GM19193 (cell line): ENCODE data around the gene MUSTN1.

Source experiments
- POLR2A ChIP-seq: IDR thresholded peaks from 4 replicates; pipeline ENCODE4 v1.6.1; 2011; ENCODE audit not compliant: insufficient read depth, insufficient read length; ENCODE audit errors: extremely low read depth

Gene MUSTN1

DNA sequence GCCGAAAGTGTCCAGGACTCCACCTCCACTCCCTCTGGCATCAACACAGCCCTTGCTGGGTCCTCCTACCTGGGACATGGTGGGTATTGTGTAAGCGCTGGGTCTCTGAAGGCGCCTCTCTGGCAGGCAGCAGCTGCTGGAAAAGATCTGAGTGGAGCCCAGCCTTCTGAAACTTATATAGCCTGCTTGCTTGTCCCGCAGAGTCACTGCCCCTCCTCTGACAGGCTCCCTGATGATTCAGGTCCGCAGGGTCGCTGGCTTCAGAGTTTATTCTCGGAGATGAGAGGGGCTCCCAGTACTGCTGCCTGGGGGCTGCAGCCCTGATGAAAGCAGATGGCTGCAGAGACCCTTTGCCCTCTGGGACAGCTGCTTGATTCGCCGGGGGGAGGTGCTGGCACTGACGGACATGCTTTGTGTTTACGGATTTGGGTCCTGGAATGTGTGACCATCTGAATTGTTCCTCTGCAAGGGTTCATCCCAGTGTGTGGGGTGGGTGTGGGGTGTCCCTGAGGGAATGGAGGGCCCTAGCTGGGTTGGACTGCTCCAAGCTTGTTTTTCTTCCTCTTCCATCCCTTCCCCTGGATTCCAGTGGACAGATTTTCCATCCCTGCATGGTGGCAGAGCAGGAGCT is at the start of gene MUSTN1:
TSS of gene MUSTN1 (minus strand) at position 149 of the 631 bp plus-strand sequence. CDS start at position 78, 71 bp downstream.
- no peak for TF ChIP-seq POLR2A

- no peak for TF ChIP-seq POLR2A
Observed at GRCh38 chr3:52882377-52882776, 47.6 kb upstream of the MUSTN1 start.

DNA sequence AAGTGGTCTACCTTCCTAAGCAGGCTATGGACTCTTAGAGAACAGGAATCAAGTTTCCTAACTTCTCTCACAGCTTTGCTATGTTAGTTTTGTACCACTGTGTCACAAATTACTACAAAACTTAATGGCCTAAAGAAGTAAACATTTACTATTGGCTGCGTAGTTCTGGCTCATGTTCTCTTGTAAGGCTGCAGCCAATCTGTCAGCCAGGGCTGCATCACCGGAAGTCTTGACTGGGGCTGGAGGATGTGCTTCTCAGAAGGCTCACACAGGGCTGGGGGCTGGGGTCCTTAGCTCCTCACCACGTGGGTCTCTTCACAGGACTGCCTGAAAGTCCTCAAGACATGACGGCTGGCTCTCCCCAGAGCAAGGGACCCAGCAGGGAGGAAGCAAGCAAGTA is 47.1 kb upstream of the MUSTN1 start:
- no peak for TF ChIP-seq POLR2A

DNA sequence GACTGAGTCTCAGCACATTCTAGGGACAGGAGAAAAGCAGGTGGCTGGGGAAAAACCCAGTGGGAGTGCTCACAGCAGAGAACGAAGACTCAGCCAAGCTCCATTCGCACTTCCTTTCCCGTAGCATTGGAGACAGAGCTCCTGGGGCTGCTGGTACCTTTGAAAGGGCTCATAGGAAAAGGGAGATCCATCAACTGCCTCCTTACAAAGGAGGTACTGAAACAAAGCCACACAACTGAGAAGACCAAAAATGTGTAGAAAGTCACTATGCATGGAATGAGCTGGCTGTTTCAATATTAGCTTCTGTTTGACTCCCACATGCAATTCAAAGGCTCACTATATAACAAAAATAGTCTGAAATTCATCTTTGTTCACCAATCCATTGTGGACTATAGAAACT is 45.7 kb upstream of the MUSTN1 start:
- TF ChIP-seq POLR2A: no peak

DNA sequence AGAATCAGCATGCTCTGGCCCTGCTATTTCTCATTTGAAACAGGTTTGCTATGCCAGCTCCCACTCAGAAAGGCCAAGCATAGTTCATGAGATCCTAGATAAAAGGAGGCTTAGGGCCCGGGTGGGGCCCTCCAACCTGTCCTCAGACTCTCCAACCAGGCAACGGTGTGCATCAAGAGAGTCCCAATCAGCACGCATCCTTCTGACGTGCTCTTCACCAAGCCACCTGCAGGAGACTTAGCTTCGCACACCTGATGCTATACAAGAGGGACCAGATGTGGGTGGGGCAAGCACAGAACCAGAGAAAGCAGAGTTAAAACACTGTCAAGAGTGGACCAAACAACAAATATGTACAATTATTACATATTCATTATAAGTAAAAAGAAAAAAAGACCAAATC is 45.2 kb upstream of the MUSTN1 start:
- TF ChIP-seq POLR2A: no peak

- TF ChIP-seq POLR2A: no peak
Observed at GRCh38 chr3:52879581-52879980, 44.8 kb upstream of the MUSTN1 start.

GRCh38 chr3:52879090-52879489 is 44.3 kb upstream of the MUSTN1 start:
- no peak for TF ChIP-seq POLR2A

- no peak for TF ChIP-seq POLR2A
Observed at GRCh38 chr3:52877085-52877484, 42.3 kb upstream of the MUSTN1 start.

- TF ChIP-seq POLR2A: no peak
Observed at GRCh38 chr3:52874864-52875587, 40.2 kb upstream of the MUSTN1 start.

- no peak for TF ChIP-seq POLR2A
Observed at GRCh38 chr3:52874160-52874701, 39.4 kb upstream of the MUSTN1 start.

GRCh38 chr3:52873433-52874159 is 38.8 kb upstream of the MUSTN1 start:
- no peak for TF ChIP-seq POLR2A

DNA sequence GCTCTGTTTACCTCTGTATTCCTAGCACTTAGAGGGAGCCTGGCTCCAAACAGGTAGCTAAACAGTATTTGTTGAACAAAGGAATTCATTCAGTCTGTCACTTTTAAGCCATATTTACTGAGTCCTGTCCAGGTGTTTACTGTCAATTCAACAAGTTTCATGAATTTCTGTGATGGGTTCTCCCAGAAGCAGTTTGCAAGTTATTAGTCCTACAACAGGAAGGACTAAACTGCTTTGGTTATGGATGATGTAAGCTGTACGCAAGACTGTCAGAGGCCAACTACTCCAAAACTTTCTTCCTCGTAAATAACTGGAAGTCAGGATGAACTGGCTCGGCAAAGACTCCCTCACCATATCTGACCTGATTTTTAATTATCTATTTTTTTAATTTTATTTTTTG is 37.4 kb upstream of the MUSTN1 start:
- TF ChIP-seq POLR2A: no peak

DNA sequence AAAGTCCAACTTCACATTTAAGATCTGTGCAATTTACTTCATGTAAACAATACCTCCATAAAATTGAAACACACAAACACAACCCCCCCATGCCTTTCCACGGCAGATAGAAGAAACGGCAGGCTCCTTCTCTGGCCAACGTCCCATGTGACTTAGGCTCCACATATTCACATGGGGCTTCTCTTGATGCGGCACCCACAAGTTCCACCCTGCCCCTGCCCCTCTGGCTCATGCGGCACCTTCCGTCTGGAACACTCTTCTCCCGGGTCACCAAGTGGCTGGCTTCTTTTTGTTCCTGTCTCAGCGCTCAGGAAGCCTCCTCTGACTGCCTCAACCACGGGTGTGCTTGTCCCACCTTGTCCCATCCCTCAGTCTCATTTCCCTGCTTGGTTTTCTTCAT is 36.9 kb upstream of the MUSTN1 start:
- no peak for TF ChIP-seq POLR2A

GRCh38 chr3:52870471-52870870 is 35.7 kb upstream of the MUSTN1 start:
- TF ChIP-seq POLR2A: no peak

DNA sequence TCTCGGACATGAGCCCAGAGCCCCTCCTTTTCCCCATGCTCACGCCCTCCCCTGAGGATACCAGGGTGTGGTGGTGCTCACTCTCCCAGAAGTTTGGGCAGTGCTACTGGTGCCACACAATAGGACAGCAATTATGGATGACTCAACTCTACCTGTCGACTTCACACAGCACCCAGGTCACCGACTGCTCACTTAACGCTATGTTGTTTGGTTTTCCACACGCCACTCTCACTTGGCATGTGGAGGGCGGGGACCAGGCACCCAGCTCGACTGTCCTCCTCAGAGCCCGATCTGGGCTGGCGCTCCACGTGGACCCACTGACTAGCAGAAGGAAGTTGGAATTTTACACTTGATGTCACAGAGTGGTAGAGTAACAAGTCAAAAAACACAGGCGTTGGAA is 31.6 kb upstream of the MUSTN1 start:
- no peak for TF ChIP-seq POLR2A

DNA sequence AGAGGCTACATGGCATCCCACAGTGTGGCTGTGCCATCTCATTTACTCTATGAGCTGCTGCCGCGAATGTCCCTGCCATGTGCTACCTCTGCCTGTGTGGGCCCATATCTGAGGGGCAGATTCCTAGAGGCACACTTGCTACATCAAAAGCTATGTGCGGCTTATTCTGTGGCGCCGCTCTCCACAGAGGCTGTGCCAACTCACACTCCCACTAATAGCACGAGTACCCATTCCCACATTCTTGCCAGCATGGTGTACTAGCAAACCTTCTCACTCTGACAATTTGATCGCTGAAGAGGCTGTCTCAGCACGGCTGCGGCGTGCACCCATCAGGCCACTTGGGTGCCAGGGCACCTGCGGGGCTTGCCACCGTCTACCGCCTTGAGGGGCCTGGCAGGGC is 31.2 kb upstream of the MUSTN1 start:
- TF ChIP-seq POLR2A: no peak

GRCh38 chr3:52860424-52860768 is 25.6 kb upstream of the MUSTN1 start:
- no peak for TF ChIP-seq POLR2A
